Measurements from ENCODE around the gene ANGPTL1. TPM values are rescaled to one million over a fixed set of nuclear protein-coding genes. Genes with fewer than 3 reads are reported as not detected.

Gene ANGPTL1
- total RNA-seq, result 0.57 and 17.1 TPM in 2 replicates

DNA sequence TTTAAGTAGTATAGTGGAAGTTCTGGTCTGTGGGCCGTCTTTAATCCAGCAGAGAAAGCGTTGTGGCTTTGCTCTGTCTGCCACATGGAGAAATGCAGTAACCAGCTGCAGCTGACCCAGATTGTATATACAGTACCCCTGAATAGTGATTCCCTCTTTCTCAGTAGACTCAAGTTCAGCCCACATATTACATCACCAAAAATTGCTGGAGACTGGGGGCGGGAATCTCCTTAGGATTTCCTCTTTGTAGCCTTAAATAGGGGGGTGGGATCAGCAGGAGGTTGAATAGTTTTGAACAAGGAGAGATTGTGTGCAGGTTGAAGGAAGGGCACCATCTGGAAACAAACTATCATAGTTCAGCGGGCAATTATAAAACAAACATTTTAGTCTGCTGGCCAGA, at the start of gene ANGPTL1:
TSS of gene ANGPTL1 (minus strand) at position 134 of the 400 bp plus-strand sequence. CDS start 5,301 bp downstream, outside the sequence.

Other genes starting within 250 kb of the ANGPTL1 start
- 21.8 and 38.1 TPM in 2 replicates for gene RALGPS2, start 145.8 kb downstream of the ANGPTL1 start, total RNA-seq
- 26.5 and 45.4 TPM in 2 replicates for gene FAM20B, start 154.8 kb upstream of the ANGPTL1 start, total RNA-seq
- 36.8 and 44.0 TPM in 2 replicates for gene TOR3A, start 211.0 kb upstream of the ANGPTL1 start, total RNA-seq

Data from placental pericyte (primary cell).